ENCODE data around the gene HSD17B13. TPM values are rescaled to one million over a fixed set of nuclear protein-coding genes. Genes with fewer than 3 reads are reported as not detected.
"Not testable (repeated sequence)": the region's sequence is repeated elsewhere in the genome, so short reads cannot be mapped to it uniquely, and the experiment has no call there.

The HSD17B13 gene
- total and polyA plus RNA-seq, 4 experiments from 2014 or later = 0.14 to 0.58 (median 0.35) TPM; not detected in 1

DNA sequence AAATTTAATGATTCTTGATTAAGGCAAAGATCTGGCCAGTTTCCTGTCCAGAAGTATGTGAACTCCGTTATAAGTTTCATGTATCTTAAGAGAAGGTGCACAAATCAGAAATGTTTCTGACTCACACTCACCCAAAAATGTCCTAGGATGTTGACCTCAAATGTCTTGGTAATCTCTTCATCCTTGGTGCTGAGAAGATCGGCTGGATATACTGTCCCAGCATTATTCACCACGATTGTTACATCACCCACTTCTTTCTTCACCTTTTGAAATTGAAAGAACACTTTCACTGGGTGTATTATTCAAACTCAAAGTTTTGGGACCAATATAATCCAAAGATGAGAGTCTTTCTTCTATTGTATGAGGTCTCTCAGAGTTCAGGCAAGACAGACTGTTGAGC is 5.7 kb downstream of the HSD17B13 start:
- intact Hi-C loops (cut with micrococcal nuclease) = no loop called here
- Mint-ChIP-seq H3K4me1 (no peaks in the 10 kb centered on the region), H3K9me3 (no peaks in the 10 kb centered on the region), H3K36me3 (no peaks in the 10 kb centered on the region), H3K4me3 (no peak overlapping the region), H3K27me3 (no peaks in the 10 kb centered on the region), H3K27ac (no peak overlapping the region)
- no peaks in the 10 kb centered on the region for H3K36me3 ChIP-seq (ENCODE audit: insufficient read depth, low read length)
- ChIA-PET CTCF (ENCODE audit: partially characterized antibody) (no interaction called here), POLR2A (ENCODE audit: partially characterized antibody) (no interaction called here)
- H3K27me3 ChIP-seq (ENCODE audit: insufficient read depth, low read length) = no peaks in the 10 kb centered on the region
- no peaks in the 10 kb centered on the region for H3K9me3 ChIP-seq (ENCODE audit: control insufficient read depth in 1 of 2, low read length in 2 of 2)
- no peak overlapping the region for H3K27ac ChIP-seq (ENCODE audit: low read depth, low read length)
- no peaks in the 10 kb centered on the region for H3K4me1 ChIP-seq (ENCODE audit: insufficient read depth, low read length)
- H3K4me3 ChIP-seq (ENCODE audit: low read length in 2 of 2) = no peak overlapping the region
- no peak for DNase-seq

DNA sequence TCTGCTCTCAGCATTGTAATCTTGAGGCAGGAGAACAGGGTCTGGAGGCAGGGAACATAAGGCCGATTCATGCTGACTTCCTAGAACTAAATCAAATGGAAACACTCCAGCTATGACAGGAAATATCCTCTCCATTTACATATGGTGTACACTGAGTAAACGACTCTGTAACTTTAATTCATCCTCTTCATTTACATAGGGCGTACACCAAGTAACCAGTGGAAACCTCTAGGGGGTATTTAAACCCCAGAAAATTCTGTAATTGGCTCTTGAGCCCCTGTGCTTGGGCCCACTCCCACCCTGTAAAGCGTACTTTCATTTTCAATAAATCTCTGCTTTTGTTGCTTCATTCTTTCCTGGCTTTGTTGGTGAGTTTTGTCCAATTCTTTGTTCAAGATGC is 7.7 kb downstream of the HSD17B13 start:
- H3K4me1 Mint-ChIP-seq; H3K4me3 Mint-ChIP-seq; intact Hi-C loops (cut with micrococcal nuclease); H3K27me3 Mint-ChIP-seq; H3K9me3 Mint-ChIP-seq; POLR2A ChIA-PET (ENCODE audit: partially characterized antibody); H3K4me3 ChIP-seq (ENCODE audit: low read length in 2 of 2); CTCF ChIA-PET (ENCODE audit: partially characterized antibody); H3K4me1 ChIP-seq (ENCODE audit: insufficient read depth, low read length); H3K27ac ChIP-seq (ENCODE audit: low read depth, low read length); H3K36me3 Mint-ChIP-seq; H3K27me3 ChIP-seq (ENCODE audit: insufficient read depth, low read length); H3K36me3 ChIP-seq (ENCODE audit: insufficient read depth, low read length); DNase-seq; H3K27ac Mint-ChIP-seq; H3K9me3 ChIP-seq (ENCODE audit: control insufficient read depth in 1 of 2, low read length in 2 of 2): not testable (repeated sequence)

DNA sequence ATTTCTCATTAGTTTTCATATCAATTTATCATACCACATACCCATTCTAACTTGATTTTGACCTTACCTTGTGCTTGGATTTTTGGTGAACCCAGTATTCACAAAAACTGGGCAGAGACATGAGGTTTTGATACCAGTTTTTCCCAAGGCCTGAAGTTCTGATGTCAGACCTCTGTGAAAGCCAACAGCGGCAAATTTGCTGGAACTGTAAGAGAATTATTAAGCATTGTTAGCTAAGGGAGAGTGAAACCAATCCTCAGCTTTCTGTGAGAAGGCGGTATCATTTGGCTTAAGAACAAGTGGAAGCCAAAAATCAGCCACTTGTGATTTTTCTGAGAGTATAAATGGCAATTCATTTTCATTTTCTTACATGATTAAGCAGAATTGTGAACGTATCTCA is 8.9 kb downstream of the HSD17B13 start:
- intact Hi-C loops (cut with micrococcal nuclease) = no loop called here
- H3K4me3 ChIP-seq (ENCODE audit: low read length in 2 of 2) = no peak overlapping the region
- ChIA-PET POLR2A (ENCODE audit: partially characterized antibody) (no interaction called here), CTCF (ENCODE audit: partially characterized antibody) (interaction anchor here (0.6 kb wide), 1 partner anchor 134 kb away, joined by 3 read pairs; no protein-coding TSS in a partner anchor)
- H3K4me1 ChIP-seq (ENCODE audit: insufficient read depth, low read length) = no peaks in the 10 kb centered on the region
- Mint-ChIP-seq H3K4me3 (no peak overlapping the region), H3K27me3 (no peaks in the 10 kb centered on the region), H3K4me1 (no peaks in the 10 kb centered on the region), H3K36me3 (peaks cover 0 to 4% of the 10 kb centered on the region in 2 donors), H3K27ac (no peak overlapping the region), H3K9me3 (peaks cover 0 to 2% (median 0%) of the 10 kb centered on the region in 8 donors)
- DNase-seq = no peak
- H3K36me3 ChIP-seq (ENCODE audit: insufficient read depth, low read length) = no peaks in the 10 kb centered on the region
- no peaks in the 10 kb centered on the region for H3K27me3 ChIP-seq (ENCODE audit: insufficient read depth, low read length)
- no peak overlapping the region for H3K27ac ChIP-seq (ENCODE audit: low read depth, low read length)
- H3K9me3 ChIP-seq (ENCODE audit: control insufficient read depth in 1 of 2, low read length in 2 of 2) = no peaks in the 10 kb centered on the region

DNA sequence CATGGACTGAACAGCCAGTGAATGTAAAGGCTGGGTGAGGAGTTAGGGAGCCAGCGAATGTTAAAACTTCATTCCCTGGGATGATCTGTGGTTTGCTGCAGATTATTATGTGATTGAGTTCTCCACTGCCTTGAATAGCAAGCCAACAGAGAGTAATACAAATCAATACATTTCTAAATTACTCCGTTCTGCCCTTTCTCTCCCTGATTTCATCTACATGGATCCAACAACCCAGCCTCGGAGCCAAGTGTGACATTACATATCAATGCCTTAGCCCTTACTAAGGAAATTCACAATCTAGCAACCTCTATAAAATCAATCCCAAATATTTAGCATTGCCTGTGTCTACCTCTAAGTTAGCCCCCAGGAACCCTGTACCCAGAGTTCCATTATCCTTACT is 11.0 kb downstream of the HSD17B13 start:
- ChIA-PET POLR2A (ENCODE audit: partially characterized antibody) (no interaction called here), CTCF (ENCODE audit: partially characterized antibody) (no interaction called here)
- H3K4me1 ChIP-seq (ENCODE audit: insufficient read depth, low read length) = no peaks in the 10 kb centered on the region
- peaks cover 0 to 3% (median 1%) of the 10 kb centered on the region in 4 donors for H3K4me1 Mint-ChIP-seq
- H3K27ac Mint-ChIP-seq = no peak overlapping the region
- DNase-seq = no peak
- H3K36me3 Mint-ChIP-seq = peaks cover 0 to 4% of the 10 kb centered on the region in 2 donors
- H3K27me3 Mint-ChIP-seq = no peaks in the 10 kb centered on the region
- H3K9me3 ChIP-seq (ENCODE audit: control insufficient read depth in 1 of 2, low read length in 2 of 2) = no peaks in the 10 kb centered on the region
- intact Hi-C loops (cut with micrococcal nuclease) = no loop called here
- H3K27ac ChIP-seq (ENCODE audit: low read depth, low read length) = no peak overlapping the region
- no peaks in the 10 kb centered on the region for H3K27me3 ChIP-seq (ENCODE audit: insufficient read depth, low read length)
- H3K36me3 ChIP-seq (ENCODE audit: insufficient read depth, low read length) = no peaks in the 10 kb centered on the region
- peaks cover 0 to 2% (median 0%) of the 10 kb centered on the region in 8 donors for H3K9me3 Mint-ChIP-seq
- H3K4me3 Mint-ChIP-seq = no peak overlapping the region
- no peak overlapping the region for H3K4me3 ChIP-seq (ENCODE audit: low read length in 2 of 2)

DNA sequence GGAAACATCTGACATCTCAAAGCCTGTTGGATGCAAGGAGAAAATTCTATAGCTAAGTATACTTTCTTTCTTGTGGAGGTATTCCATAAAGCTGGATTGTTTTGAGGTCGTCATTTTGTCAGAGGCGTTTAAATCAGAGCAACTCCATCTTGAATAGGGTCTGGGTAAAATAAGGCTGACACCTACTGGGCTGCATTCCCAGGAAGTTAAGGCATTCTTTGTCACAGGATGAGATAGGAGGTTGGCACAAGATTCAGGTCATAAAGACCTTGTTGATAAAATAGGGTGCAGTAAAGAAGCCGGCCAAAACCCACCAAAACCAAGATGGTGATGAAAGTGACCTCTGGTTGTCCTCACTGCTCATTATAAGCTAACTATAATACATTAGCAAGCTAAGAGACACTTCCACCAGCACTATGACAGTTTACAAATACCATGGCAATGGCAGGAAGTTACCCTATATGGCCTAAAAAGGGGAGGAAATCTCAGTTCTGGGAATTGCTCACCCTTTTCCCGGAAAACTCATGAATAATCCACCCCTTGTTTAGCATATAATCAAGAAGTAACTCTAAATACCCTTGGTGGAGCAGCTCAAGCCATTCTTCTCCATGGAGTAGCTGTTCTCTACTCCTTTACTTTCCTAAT is 11.9 kb downstream of the HSD17B13 start:
- H3K9me3 Mint-ChIP-seq = peaks cover 0 to 2% (median 0%) of the 10 kb centered on the region in 8 donors
- ChIA-PET POLR2A (ENCODE audit: partially characterized antibody) (no interaction called here), CTCF (ENCODE audit: partially characterized antibody) (no interaction called here)
- Histone ChIP-seq H3K27ac (ENCODE audit: low read depth, low read length) (no peak overlapping the region), H3K27me3 (ENCODE audit: insufficient read depth, low read length) (no peaks in the 10 kb centered on the region), H3K36me3 (ENCODE audit: insufficient read depth, low read length) (no peaks in the 10 kb centered on the region), H3K9me3 (ENCODE audit: control insufficient read depth in 1 of 2, low read length in 2 of 2) (no peaks in the 10 kb centered on the region), H3K4me3 (ENCODE audit: low read length in 2 of 2) (no peak overlapping the region), H3K4me1 (ENCODE audit: insufficient read depth, low read length) (no peaks in the 10 kb centered on the region)
- H3K4me1 Mint-ChIP-seq = peaks cover 0 to 4% (median 2%) of the 10 kb centered on the region in 4 donors
- no peaks in the 10 kb centered on the region for H3K27me3 Mint-ChIP-seq
- H3K27ac Mint-ChIP-seq = no peak overlapping the region
- intact Hi-C loops (cut with micrococcal nuclease) = no loop called here
- H3K4me3 Mint-ChIP-seq = no peak overlapping the region
- no peak for DNase-seq
- H3K36me3 Mint-ChIP-seq = peaks cover 0 to 4% of the 10 kb centered on the region in 2 donors

DNA sequence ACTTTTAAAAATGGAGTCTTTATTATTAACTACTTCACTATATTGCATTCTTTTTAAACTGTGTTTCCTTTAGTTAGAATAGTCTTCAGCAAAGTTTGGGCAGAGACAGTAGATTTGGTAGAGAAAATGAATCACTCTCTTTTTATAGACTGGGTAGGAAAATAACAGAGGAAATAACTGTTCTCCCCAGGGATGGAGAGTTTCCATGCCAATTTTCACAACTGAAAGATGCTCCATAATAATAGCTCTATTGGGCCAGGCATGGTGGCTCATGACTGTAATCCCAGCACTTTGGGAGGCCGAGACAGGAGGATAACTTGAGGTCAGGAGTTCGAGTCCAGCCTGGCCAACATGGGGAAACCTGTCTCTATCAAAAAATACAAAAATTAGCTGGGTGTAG is 13.1 kb downstream of the HSD17B13 start:
- intact Hi-C loops (cut with micrococcal nuclease) = no loop called here
- no peaks in the 10 kb centered on the region for H3K4me1 ChIP-seq (ENCODE audit: insufficient read depth, low read length)
- Mint-ChIP-seq H3K27me3 (no peaks in the 10 kb centered on the region), H3K27ac (no peak overlapping the region), H3K4me1 (peaks cover 0 to 5% (median 2%) of the 10 kb centered on the region in 4 donors), H3K9me3 (peaks cover 0 to 2% (median 0%) of the 10 kb centered on the region in 8 donors), H3K4me3 (no peak overlapping the region), H3K36me3 (peaks cover 0 to 4% of the 10 kb centered on the region in 2 donors)
- no peaks in the 10 kb centered on the region for H3K9me3 ChIP-seq (ENCODE audit: control insufficient read depth in 1 of 2, low read length in 2 of 2)
- ChIA-PET CTCF (ENCODE audit: partially characterized antibody) (no interaction called here), POLR2A (ENCODE audit: partially characterized antibody) (no interaction called here)
- H3K27me3 ChIP-seq (ENCODE audit: insufficient read depth, low read length) = no peaks in the 10 kb centered on the region
- no peak overlapping the region for H3K27ac ChIP-seq (ENCODE audit: low read depth, low read length)
- H3K36me3 ChIP-seq (ENCODE audit: insufficient read depth, low read length) = no peaks in the 10 kb centered on the region
- H3K4me3 ChIP-seq (ENCODE audit: low read length in 2 of 2) = no peak overlapping the region
- no peak for DNase-seq

DNA sequence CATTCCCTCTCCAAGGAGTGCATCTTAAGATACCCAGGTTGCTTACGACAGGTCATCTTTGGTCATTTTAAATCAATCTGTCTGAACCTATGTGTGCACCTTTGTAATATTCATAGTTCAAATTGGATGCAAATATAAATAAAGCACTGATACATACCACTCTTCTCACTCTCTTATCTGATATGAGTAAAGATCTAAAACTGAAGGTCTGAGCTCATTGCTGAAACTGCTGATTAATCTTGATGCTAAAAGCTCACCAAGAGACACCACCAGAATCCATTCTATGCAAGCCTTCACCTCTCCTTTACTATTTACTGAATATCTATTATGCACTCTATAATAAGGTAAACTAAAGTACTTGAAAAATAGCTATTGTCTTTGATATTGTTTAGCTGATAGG is 16.6 kb downstream of the HSD17B13 start:
- Histone ChIP-seq H3K27me3 (ENCODE audit: insufficient read depth, low read length) (no peaks in the 10 kb centered on the region), H3K36me3 (ENCODE audit: insufficient read depth, low read length) (no peaks in the 10 kb centered on the region), H3K4me3 (ENCODE audit: low read length in 2 of 2) (no peak overlapping the region), H3K9me3 (ENCODE audit: control insufficient read depth in 1 of 2, low read length in 2 of 2) (no peaks in the 10 kb centered on the region), H3K4me1 (ENCODE audit: insufficient read depth, low read length) (no peaks in the 10 kb centered on the region), H3K27ac (ENCODE audit: low read depth, low read length) (no peak overlapping the region)
- intact Hi-C loops (cut with micrococcal nuclease) = no loop called here
- no peak for DNase-seq
- peaks cover 0 to 5% (median 2%) of the 10 kb centered on the region in 4 donors for H3K4me1 Mint-ChIP-seq
- peaks cover 0 to 4% of the 10 kb centered on the region in 2 donors for H3K36me3 Mint-ChIP-seq
- H3K27ac Mint-ChIP-seq = peak overlapping the region in 2 of 7 donors; percentile 7 to 28
- POLR2A ChIA-PET (ENCODE audit: partially characterized antibody) = no interaction called here
- no peak overlapping the region for H3K4me3 Mint-ChIP-seq
- peaks cover 0 to 4% (median 0%) of the 10 kb centered on the region in 8 donors for H3K9me3 Mint-ChIP-seq
- H3K27me3 Mint-ChIP-seq = peaks cover 0 to 2% of the 10 kb centered on the region in 2 donors
- CTCF ChIA-PET (ENCODE audit: partially characterized antibody) = no interaction called here

Data from CD4-positive, alpha-beta memory T cell (primary cell).